ENCODE data around the gene STX18. TPM values are rescaled to one million over a fixed set of nuclear protein-coding genes. Genes with fewer than 3 reads are reported as not detected.

Gene STX18
- total and polyA plus RNA-seq, 2 donors = 13.2 to 37.9 TPM

GRCh38 chr4:4492161-4492847 is 49.5 kb downstream of the STX18 start:
- Histone ChIP-seq H3K27ac (ENCODE audit: low read depth) (no peak overlapping the region), H3K4me3 (ENCODE audit: low read depth, low read length) (no peak overlapping the region), H3K36me3 (ENCODE audit: insufficient read depth) (no peaks in the 10 kb centered on the region), H3K4me1 (ENCODE audit: insufficient read depth) (no peaks in the 10 kb centered on the region)
- no peak for DNase-seq (ENCODE audit: extremely low spot score)
- 51% methylated on average over 6 of the region's 6 CpGs for whole genome bisulfite sequencing

GRCh38 chr4:4491396-4491893 is 50.4 kb downstream of the STX18 start:
- Histone ChIP-seq H3K27ac (ENCODE audit: low read depth) (no peak overlapping the region), H3K36me3 (ENCODE audit: insufficient read depth) (no peaks in the 10 kb centered on the region), H3K4me3 (ENCODE audit: low read depth, low read length) (no peak overlapping the region), H3K4me1 (ENCODE audit: insufficient read depth) (no peaks in the 10 kb centered on the region)
- DNase-seq (ENCODE audit: extremely low spot score) = no peak
- 80% methylated on average over 8 of the region's 8 CpGs for WGBS

GRCh38 chr4:4490816-4491215 is 51.0 kb downstream of the STX18 start:
- Histone ChIP-seq H3K27ac (ENCODE audit: low read depth) (no peak overlapping the region), H3K36me3 (ENCODE audit: insufficient read depth) (no peaks in the 10 kb centered on the region)
- WGBS = 71% methylated on average over 5 of the region's 5 CpGs

GRCh38 chr4:4490041-4490440 is 51.8 kb downstream of the STX18 start:
- DNase-seq (ENCODE audit: extremely low spot score) = no peak
- Histone ChIP-seq H3K4me3 (ENCODE audit: low read depth, low read length) (no peak overlapping the region), H3K27ac (ENCODE audit: low read depth) (no peak overlapping the region), H3K36me3 (ENCODE audit: insufficient read depth) (no peaks in the 10 kb centered on the region), H3K4me1 (ENCODE audit: insufficient read depth) (no peaks in the 10 kb centered on the region)
- WGBS = 83% methylated on average over 3 of the region's 3 CpGs

More at GRCh38 chr4:4490816-4491215, 51.0 kb downstream of the STX18 start:
- no peak for DNase-seq (ENCODE audit: extremely low spot score)
- Histone ChIP-seq H3K4me1 (ENCODE audit: insufficient read depth) (no peaks in the 10 kb centered on the region), H3K4me3 (ENCODE audit: low read depth, low read length) (no peak overlapping the region)

GRCh38 chr4:4488405-4489404 is 53.1 kb downstream of the STX18 start:
- Histone ChIP-seq H3K4me3 (ENCODE audit: low read depth, low read length) (no peak overlapping the region), H3K27ac (ENCODE audit: low read depth) (no peak overlapping the region), H3K36me3 (ENCODE audit: insufficient read depth) (no peaks in the 10 kb centered on the region), H3K4me1 (ENCODE audit: insufficient read depth) (no peaks in the 10 kb centered on the region)
- DNase-seq (ENCODE audit: extremely low spot score) = no peak
- WGBS = 41% methylated on average over 6 of the region's 6 CpGs

- H3K36me3 ChIP-seq (ENCODE audit: insufficient read depth) = no peaks in the 10 kb centered on the region
- 64% methylated on average over 3 of the region's 3 CpGs for WGBS
- no peak overlapping the region for H3K27ac ChIP-seq (ENCODE audit: low read depth)
- H3K4me1 ChIP-seq (ENCODE audit: insufficient read depth) = no peaks in the 10 kb centered on the region
- H3K4me3 ChIP-seq (ENCODE audit: low read depth, low read length) = no peak overlapping the region
- no peak for DNase-seq (ENCODE audit: extremely low spot score)
Observed at GRCh38 chr4:4486969-4487368, 54.9 kb downstream of the STX18 start.

- DNase-seq (ENCODE audit: extremely low spot score) = no peak
- H3K4me3 ChIP-seq (ENCODE audit: low read depth, low read length) = no peak overlapping the region
- no peaks in the 10 kb centered on the region for H3K4me1 ChIP-seq (ENCODE audit: insufficient read depth)
- WGBS = 85% methylated on average over 10 of the region's 10 CpGs
- H3K27ac ChIP-seq (ENCODE audit: low read depth) = no peak overlapping the region
- no peaks in the 10 kb centered on the region for H3K36me3 ChIP-seq (ENCODE audit: insufficient read depth)
Observed at GRCh38 chr4:4485806-4486205, 56.0 kb downstream of the STX18 start.

GRCh38 chr4:4481399-4481994 is 60.4 kb downstream of the STX18 start:
- Histone ChIP-seq H3K4me3 (ENCODE audit: low read depth, low read length) (no peak overlapping the region), H3K36me3 (ENCODE audit: insufficient read depth) (no peaks in the 10 kb centered on the region), H3K4me1 (ENCODE audit: insufficient read depth) (no peaks in the 10 kb centered on the region), H3K27ac (ENCODE audit: low read depth) (no peak overlapping the region)
- 87% methylated on average over 3 of the region's 3 CpGs for WGBS
- no peak for DNase-seq (ENCODE audit: extremely low spot score)

GRCh38 chr4:4480685-4481398 is 61.0 kb downstream of the STX18 start:
- no peak overlapping the region for H3K4me3 ChIP-seq (ENCODE audit: low read depth, low read length)

GRCh38 chr4:4480205-4480604 is 61.6 kb downstream of the STX18 start:
- DNase-seq (ENCODE audit: extremely low spot score) = no peak
- Histone ChIP-seq H3K4me3 (ENCODE audit: low read depth, low read length) (no peak overlapping the region), H3K4me1 (ENCODE audit: insufficient read depth) (no peaks in the 10 kb centered on the region), H3K36me3 (ENCODE audit: insufficient read depth) (no peaks in the 10 kb centered on the region), H3K27ac (ENCODE audit: low read depth) (no peak overlapping the region)
- 83% methylated on average over 7 of the region's 7 CpGs for WGBS

More at GRCh38 chr4:4480685-4481398, 61.0 kb downstream of the STX18 start:
- H3K27ac ChIP-seq (ENCODE audit: low read depth) = no peak overlapping the region
- WGBS = 66% methylated on average over 6 of the region's 6 CpGs
- no peaks in the 10 kb centered on the region for H3K4me1 ChIP-seq (ENCODE audit: insufficient read depth)
- no peak for DNase-seq (ENCODE audit: extremely low spot score)
- H3K36me3 ChIP-seq (ENCODE audit: insufficient read depth) = no peaks in the 10 kb centered on the region

GRCh38 chr4:4479366-4479765 is 62.5 kb downstream of the STX18 start:
- Histone ChIP-seq H3K4me3 (ENCODE audit: low read depth, low read length) (no peak overlapping the region), H3K36me3 (ENCODE audit: insufficient read depth) (no peaks in the 10 kb centered on the region), H3K4me1 (ENCODE audit: insufficient read depth) (no peaks in the 10 kb centered on the region), H3K27ac (ENCODE audit: low read depth) (no peak overlapping the region)
- no peak for DNase-seq (ENCODE audit: extremely low spot score)
- 91% methylated on average over 2 of the region's 2 CpGs for WGBS

- Histone ChIP-seq H3K4me3 (ENCODE audit: low read depth, low read length) (no peak overlapping the region), H3K27ac (ENCODE audit: low read depth) (no peak overlapping the region), H3K4me1 (ENCODE audit: insufficient read depth) (no peaks in the 10 kb centered on the region), H3K36me3 (ENCODE audit: insufficient read depth) (no peaks in the 10 kb centered on the region)
- 75% methylated on average over 10 of the region's 10 CpGs for WGBS
- no peak for DNase-seq (ENCODE audit: extremely low spot score)
Observed at GRCh38 chr4:4477796-4478195, 64.1 kb downstream of the STX18 start.

- Histone ChIP-seq H3K4me1 (ENCODE audit: insufficient read depth) (no peaks in the 10 kb centered on the region), H3K27ac (ENCODE audit: low read depth) (no peak overlapping the region), H3K4me3 (ENCODE audit: low read depth, low read length) (no peak overlapping the region), H3K36me3 (ENCODE audit: insufficient read depth) (no peaks in the 10 kb centered on the region)
- no peak for DNase-seq (ENCODE audit: extremely low spot score)
- WGBS = 67% methylated on average over 3 of the region's 3 CpGs
Observed at GRCh38 chr4:4477391-4477790, 64.5 kb downstream of the STX18 start.

Data from urinary bladder (tissue), 4 donors.